Skin of body (tissue), 2 donors: ENCODE results near the gene SCT. TPM values are rescaled to one million over a fixed set of nuclear protein-coding genes. Genes with fewer than 3 reads are reported as not detected.

Source experiments
- DNase-seq: peaks from one replicate; lab custom pipeline; 2025; lab: John Stamatoyannopoulos, UW
- total RNA-seq: library from RNA; depleted of rRNA; stranded (reverse); fragments of >200 nt; gene quantifications from one replicate; pipeline ENCODE4 v1.2.3, GENCODE V29; 2014

The SCT gene
- total RNA-seq, 1 donor from 2014 or later = 2.6 TPM

DNA sequence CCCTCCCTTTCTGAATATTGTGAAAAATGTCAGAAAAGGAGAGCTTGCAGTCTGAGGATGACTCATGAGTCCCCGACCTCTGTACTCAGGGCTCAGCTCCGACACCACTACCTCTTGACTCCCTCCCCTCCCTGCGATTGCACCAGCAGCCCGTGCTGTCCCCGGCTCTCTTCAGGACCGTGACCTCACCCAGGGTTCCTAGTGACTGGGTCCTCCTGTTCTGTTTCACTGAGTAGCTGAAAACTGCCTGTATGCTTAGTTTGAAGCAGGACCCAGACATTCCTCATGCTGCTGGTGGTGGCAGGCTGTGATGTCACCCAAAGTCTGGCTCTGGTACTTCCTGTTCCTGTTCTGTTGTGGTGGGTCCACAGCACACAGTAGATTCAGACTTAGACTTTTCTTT, 39.0 kb downstream of the SCT start:
- DNase-seq = no peak

- no peak for DNase-seq
Observed at GRCh38 chr11:587546-587945, 39.4 kb downstream of the SCT start.

- no peak for DNase-seq
Observed at GRCh38 chr11:586376-587316, 40.3 kb downstream of the SCT start.

- no peak for DNase-seq
Observed at GRCh38 chr11:584287-584686, 42.7 kb downstream of the SCT start.

DNA sequence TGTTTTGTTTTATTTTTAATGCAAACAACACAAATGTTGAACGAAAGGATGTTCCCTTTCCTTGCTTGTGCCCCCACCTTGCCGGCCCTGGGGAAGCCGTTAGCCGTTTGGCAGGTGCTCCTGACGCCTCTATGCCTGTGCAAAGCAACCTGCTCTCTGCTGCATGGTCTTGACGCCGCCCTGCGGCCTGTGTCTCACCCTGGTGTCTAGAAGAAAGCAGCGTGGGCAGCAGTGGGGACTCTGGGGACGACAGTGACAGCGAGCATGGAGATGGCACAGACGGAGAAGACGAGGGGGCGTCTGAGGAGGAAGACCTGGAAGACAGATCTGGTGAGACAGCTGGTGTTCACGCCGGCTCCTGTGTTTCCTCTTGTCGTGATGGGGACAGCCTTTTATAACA, 45.2 kb downstream of the SCT start:
- DNase-seq = no peak

DNA sequence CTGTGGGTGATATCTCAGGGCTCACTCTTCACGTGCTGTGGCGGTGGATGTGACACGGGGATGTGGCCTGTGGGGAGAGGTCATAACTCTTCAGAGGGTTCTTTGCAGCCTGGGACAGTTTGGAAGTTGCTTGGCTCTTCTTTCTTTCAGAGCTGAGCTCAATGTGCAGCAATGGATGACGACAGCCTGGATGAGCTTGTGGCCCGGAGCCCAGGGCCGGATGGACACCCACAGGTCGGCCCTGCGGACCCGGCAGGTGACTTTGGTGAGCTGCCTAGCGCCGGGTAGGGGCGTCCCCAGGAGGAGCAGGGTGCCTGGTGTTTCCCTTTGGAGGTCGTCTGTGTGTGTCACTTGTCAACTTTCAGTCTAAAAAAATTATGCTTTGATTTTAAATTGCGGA, 45.6 kb downstream of the SCT start:
- no peak for DNase-seq

GRCh38 chr11:579830-580601, 47.0 kb downstream of the SCT start:
- no peak for DNase-seq

GRCh38 chr11:578276-579035, 48.5 kb downstream of the SCT start:
- no peak for DNase-seq

- no peak for DNase-seq
Observed at GRCh38 chr11:577611-577894, 49.4 kb downstream of the SCT start.

- DNase-seq = no peak
Observed at GRCh38 chr11:576811-577610, 50.0 kb downstream of the SCT start.

Other genes with a start within 250 kb of the SCT start
- gene PKP3, start 233.0 kb downstream of the SCT start, total RNA-seq = 71.2 TPM
- 9.5 TPM for gene SIGIRR, start 212.2 kb downstream of the SCT start, total RNA-seq
- 7.3 TPM for gene ANO9, start 185.2 kb downstream of the SCT start, total RNA-seq
- gene PTDSS2, start 176.9 kb downstream of the SCT start, total RNA-seq = 14.1 TPM
- 83.8 TPM for gene RNH1, start 119.9 kb downstream of the SCT start, total RNA-seq
- gene HRAS, start 91.6 kb downstream of the SCT start, total RNA-seq = 27.9 TPM
- gene LRRC56, start 89.7 kb downstream of the SCT start, total RNA-seq = 0.69 TPM
- gene LMNTD2, start 66.4 kb downstream of the SCT start, total RNA-seq = 0.69 TPM
- gene RASSF7, start 66.2 kb downstream of the SCT start, total RNA-seq = 7.7 TPM
- 18.8 TPM for gene PHRF1, start 50.7 kb downstream of the SCT start, total RNA-seq
- gene IRF7, start 11.2 kb downstream of the SCT start, total RNA-seq = 6.6 TPM
- gene CDHR5, start 2.2 kb downstream of the SCT start, total RNA-seq = not detected
- gene DRD4, start 10.1 kb upstream of the SCT start, total RNA-seq = not detected
- 15.7 TPM for gene DEAF1, start 68.0 kb upstream of the SCT start, total RNA-seq
- gene TMEM80, start 68.6 kb upstream of the SCT start, total RNA-seq = 7.8 TPM
- gene EPS8L2, start 79.0 kb upstream of the SCT start, total RNA-seq = 35.6 TPM
- gene TALDO1, start 120.3 kb upstream of the SCT start, total RNA-seq = 134 TPM
- 15.3 TPM for gene GATD1, start 150.3 kb upstream of the SCT start, total RNA-seq
- not detected for gene CEND1, start 162.9 kb upstream of the SCT start, total RNA-seq
- 11.6 TPM for gene SLC25A22, start 171.1 kb upstream of the SCT start, total RNA-seq
- 4.6 TPM for gene PIDD1, start 178.1 kb upstream of the SCT start, total RNA-seq
- 391 TPM for gene RPLP2, start 182.8 kb upstream of the SCT start, total RNA-seq
- 60.0 TPM for gene PNPLA2, start 191.7 kb upstream of the SCT start, total RNA-seq
- gene CRACR2B, start 200.7 kb upstream of the SCT start, total RNA-seq = 5.6 TPM
- gene CD151, start 205.8 kb upstream of the SCT start, total RNA-seq = 70.8 TPM
- gene POLR2L, start 215.3 kb upstream of the SCT start, total RNA-seq = 64.4 TPM
- gene TSPAN4, start 215.7 kb upstream of the SCT start, total RNA-seq = 35.8 TPM